HG03575 (cell line): ENCODE measurements around the gene DNAI7.
A peak's percentile ranks its signal among the peaks of the same experiment; 100 is the strongest.

Source experiments
- ATAC-seq: cut with Tn5 transposase; IDR thresholded peaks from one replicate; pipeline ENCODE4 v1.9.1; 2021; ENCODE audit not compliant: unreplicated experiment, insufficient number of reproducible peaks, low FRiP score; ENCODE audit errors: extremely low read depth

DNAI7 gene

DNA sequence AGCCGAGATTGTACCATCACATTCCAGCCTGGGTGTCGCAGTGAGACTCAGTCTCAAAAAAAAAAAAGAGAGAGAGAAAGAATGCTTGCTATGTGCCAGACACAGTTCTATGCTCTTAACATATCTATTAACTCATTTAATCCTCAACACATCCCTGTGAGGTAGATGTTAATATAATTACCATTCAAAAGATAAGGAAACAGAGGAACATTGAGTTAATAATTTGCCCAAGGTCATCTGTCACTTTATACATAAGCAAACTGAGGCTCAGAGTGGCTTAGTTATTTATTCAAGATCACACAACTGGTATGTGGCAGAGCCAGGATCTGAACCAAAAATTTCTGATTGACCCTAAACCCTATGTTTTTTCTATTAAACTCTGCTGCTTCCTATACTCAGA lies 129.9 kb downstream of the DNAI7 start:
- no peak for ATAC-seq

DNA sequence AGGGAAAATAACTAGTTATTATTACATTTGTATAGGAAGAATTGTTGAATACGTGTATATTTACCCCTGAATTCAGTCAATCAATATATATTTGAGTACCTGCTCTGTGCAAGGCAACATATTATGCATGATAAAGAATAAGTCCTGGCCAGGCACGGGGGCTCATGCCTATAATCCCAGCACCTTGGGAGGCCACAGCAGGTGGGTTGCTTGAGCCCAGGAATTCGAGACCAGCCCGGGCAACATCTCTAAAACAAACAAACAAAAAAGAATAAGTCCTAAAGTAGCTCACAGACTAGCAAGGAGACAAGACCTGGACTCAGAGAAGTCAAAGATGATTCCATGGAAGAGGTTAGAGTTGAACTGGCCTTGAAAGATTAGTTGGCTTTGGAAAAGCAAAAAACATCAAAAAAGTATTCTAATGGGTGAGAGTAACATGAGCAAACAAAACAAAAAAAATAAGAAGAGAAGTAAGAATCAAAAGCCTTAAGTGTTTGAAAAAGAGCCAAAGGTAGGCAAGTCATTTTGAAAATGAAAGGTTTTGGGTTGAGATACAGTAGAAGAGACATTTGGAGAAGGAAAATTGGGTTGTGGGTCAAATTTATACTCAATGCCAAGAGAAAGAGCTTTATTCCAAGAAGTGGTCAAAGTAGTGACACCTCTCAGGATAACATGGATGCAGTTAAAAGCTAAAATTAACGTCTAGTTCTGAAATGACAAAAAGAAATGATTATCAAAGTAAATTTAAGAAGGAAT lies 130.9 kb downstream of the DNAI7 start:
- no peak for ATAC-seq

DNA sequence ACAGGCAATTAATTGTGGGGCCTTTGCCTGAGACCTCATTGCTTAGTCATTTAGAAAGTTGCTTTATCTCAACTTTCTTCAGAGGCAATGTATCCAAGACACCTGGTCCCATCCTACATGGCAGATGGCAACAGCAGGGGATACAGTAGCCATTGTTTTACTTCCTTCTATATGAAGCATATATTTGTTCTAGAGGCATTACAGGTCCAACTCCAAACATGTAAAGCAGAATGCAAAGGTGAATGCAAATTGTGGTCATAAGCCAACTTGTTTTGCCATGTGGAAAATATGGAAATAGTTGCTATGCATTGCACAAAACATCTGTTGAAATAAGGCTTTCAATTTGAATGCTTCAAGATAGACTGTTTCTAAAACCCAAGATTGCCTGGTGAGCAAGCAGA lies 136.3 kb downstream of the DNAI7 start:
- peak; percentile 39 for ATAC-seq
